ENCODE data around the gene IBA57.

Gene IBA57

DNA sequence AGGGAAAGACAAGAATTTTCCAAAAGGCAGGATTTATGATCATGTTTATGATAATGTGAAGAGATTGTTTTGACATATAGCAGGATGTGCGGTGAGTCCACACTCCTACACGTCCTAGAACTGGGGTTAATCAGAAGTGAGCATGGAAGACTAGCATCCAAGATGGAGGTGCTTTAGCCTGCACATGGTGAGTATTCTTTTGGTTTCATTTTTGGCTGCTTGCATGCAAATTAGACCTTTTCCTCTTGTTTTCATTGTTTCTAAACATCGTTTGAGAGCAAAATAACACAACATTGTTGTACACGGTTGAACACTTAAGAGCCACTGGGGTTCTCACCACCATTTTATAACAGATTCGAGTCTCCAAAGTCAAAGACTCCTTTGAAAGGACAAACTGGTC lies 40.4 kb upstream of the IBA57 start:
- TF ChIP-seq, protein P1, sequence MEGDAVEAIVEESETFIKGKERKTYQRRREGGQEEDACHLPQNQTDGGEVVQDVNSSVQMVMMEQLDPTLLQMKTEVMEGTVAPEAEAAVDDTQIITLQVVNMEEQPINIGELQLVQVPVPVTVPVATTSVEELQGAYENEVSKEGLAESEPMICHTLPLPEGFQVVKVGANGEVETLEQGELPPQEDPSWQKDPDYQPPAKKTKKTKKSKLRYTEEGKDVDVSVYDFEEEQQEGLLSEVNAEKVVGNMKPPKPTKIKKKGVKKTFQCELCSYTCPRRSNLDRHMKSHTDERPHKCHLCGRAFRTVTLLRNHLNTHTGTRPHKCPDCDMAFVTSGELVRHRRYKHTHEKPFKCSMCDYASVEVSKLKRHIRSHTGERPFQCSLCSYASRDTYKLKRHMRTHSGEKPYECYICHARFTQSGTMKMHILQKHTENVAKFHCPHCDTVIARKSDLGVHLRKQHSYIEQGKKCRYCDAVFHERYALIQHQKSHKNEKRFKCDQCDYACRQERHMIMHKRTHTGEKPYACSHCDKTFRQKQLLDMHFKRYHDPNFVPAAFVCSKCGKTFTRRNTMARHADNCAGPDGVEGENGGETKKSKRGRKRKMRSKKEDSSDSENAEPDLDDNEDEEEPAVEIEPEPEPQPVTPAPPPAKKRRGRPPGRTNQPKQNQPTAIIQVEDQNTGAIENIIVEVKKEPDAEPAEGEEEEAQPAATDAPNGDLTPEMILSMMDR (IDR thresholded peaks at IDR 0.05; ENCODE audit: extremely low read depth, missing control alignments): no peak
- DNase-seq (ENCODE audit: low spot score): no peak

DNA sequence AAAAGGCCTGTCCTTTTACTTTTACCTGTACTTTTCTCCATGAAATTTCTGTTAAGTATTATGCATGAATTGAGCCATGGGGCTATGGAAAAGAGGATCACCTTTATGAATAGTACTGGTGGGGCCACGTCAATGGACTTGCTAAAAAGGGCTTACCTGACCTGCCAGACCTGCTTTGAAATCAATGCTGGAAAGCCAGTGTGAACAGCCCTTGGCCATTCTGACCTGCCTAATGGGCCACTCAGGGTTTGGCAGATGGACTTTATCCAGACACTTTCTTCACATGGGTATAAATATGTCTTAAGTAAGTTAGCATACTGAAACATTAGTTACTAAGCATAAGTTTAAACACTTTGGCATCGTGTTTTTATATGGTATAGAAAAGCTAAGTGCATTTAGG lies 33.8 kb upstream of the IBA57 start:
- no peak for DNase-seq (ENCODE audit: low spot score)
- TF ChIP-seq, protein P1 (IDR thresholded peaks at IDR 0.05; ENCODE audit: extremely low read depth, missing control alignments): no peak

DNA sequence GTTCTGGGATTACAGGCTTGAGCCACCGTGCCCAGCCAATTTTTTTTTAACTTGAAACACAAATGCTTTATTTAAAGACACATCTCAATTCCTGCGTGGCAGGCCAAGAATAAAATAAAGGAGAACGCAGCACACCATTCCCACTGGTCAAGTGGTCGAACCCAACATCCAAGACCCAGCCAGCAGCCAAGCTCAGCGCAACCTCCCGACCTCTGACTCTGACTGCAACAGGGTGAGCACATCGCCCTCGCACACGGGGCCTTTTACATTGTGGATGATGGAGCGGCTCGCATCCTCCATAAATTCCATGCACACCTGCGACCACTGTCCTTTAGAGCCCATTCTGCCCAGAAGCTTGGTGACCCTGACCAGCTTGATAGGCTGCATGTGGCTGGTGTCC lies 31.0 kb upstream of the IBA57 start:
- TF ChIP-seq, protein P1 (IDR thresholded peaks at IDR 0.05; ENCODE audit: extremely low read depth, missing control alignments): no peak
- no peak for DNase-seq (ENCODE audit: low spot score)

DNA sequence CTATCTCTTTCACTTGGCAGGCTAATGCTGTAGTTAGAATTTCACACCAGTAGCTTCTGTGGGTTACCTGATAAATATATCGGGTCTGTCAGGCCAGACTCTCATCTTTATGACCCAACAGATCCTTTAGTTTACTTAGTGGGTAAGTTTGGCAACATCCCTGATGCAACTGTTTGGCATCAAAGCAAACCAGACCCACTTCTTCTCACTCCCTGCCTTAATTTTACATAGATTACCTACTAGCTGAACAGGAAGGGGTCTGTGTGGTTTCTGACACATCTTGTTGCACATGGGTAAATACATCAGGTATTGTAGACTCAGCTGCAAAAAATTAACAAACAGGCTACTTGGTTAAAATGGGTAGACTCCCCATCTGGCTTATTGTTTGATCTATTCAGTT lies 28.7 kb upstream of the IBA57 start:
- TF ChIP-seq, protein P1 (IDR thresholded peaks at IDR 0.05; ENCODE audit: extremely low read depth, missing control alignments): no peak
- DNase-seq (ENCODE audit: low spot score): no peak

DNA sequence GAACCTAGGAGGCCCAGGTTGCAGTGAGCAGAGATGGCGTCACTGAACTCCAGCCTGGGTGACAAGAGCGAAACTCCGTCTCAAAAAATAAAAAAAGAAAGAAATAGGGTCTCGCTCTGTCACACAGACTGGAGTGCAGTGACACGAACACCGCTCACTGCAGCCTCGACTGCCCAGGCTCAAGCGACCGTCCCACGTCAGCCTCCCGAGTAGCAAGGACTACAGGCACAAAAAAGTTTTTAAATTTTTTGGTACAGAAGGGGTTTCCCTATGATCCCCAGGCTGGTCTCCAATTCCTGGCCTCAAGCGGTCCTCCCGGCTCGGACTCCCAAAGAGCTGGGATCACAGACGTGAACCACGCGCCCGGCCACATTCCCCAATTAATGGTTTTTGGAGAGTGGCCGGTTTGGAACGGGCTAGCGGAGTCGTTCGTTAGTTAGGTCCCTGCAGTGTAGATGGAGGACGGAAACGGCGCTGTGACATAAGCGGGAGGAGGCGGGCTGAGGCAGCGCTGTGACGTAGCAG lies 26.1 kb upstream of the IBA57 start:
- TF ChIP-seq, protein P1 (IDR thresholded peaks at IDR 0.05; ENCODE audit: extremely low read depth, missing control alignments): no peak

DNA sequence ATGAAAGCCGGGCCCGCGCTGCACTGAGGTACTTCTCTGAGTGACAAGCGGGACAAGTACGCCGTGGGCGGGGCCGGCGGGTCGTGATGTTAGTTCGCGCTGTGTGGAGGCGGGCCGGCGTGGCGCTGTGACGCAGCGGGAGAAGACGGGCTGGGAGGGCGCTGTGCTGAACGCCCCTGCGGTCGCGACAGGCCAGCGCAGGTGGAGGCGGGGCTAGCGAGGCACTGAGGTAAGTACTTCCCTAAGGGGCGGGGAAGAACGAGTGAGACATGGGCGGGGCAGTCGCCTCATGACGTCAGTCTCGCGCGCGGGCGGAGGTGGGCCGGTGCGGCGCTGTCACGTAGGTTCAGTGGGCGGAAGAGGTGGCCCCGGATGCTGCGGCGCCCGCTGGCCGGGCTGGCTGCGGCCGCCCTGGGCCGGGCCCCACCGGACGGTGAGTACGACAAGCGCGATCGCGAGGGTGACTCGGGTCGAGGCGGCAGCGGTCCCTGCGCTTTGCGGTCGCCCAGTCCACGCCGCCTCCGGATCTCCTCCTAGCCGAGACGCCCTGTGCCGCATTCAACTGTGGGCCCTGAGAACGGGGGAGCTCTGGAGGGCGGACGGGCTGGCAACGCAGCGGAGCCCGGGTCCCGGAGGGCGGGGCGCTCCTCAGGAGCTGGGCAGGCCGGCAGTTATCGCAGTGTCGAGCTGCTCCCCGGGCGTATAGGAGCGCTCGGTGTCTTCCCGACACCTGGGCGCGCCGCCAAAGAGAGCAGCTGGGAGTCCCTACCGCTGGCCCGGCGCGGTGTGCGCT lies 25.5 kb upstream of the IBA57 start, which contains the start of gene GUK1:
GUK1 (plus strand) TSS at position 349 of the 793 bp plus-strand sequence; CDS start at position 373, 24 bp downstream.
- DNase-seq (ENCODE audit: low spot score): peak; percentile 98
- TF ChIP-seq, protein P1 (IDR thresholded peaks at IDR 0.05; ENCODE audit: extremely low read depth, missing control alignments): no peak

More for the DNA sequence above, 26.1 kb upstream of the IBA57 start:
- DNase-seq (ENCODE audit: low spot score): no peak

DNA sequence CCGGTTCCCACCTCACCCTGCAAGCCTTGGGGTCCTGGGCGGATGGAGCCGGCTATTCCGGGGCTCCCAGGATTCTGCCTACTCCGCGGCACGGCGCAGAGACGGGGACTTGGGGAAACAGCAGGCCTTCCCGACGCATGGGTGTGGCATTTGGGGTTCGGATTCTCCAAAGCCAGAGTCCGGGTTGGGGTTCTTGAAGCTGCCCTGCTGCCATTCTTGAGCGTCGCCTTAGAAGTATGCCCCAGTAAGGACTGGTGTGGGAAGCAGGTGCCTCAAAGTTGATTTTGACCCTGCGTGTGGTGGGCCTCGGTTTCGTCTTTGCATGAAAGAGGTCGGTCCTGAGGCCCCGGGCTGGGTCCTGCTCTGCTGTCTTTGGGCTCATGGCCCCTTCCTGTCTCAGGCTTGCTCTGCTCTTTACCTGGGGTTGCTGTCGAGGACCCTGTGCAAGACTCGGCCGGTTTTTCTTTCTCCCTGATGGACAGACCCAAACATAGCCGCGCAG lies 24.8 kb upstream of the IBA57 start:
- DNase-seq (ENCODE audit: low spot score): peak; percentile 13
- TF ChIP-seq, protein P1 (IDR thresholded peaks at IDR 0.05; ENCODE audit: extremely low read depth, missing control alignments): no peak
